ENCODE results near the gene SCUBE2. TPM values are rescaled to one million over a fixed set of nuclear protein-coding genes. Genes with fewer than 3 reads are reported as not detected.

SCUBE2 gene
- total RNA-seq, 4 donors from 2014 or later: 0.24 to 3.6 (median 2.3) TPM

DNA sequence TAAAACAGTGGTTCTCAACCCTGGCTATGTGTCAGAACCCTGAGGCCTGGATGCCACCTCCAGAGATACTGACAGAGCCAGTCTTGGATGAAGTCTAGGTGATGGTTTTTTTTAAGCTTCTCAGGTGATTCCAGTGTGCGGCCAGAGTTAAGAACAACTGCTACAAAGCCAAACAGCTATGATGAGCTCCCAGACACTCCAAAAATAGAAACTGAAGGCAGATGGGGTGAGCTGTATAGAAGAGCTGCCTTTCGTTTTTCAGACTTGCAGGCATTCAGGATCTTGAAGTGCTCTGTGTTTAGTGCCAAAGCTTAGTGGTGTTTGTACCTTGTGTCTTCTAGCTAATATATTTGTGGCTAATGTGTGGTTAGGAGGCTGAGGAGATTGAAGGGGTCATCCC, 14.2 kb downstream of the SCUBE2 start:
- H3K9me3 ChIP-seq: no peaks in the 10 kb centered on the region
- peaks cover 0 to 11% of the 10 kb centered on the region in 2 donors for H3K4me1 ChIP-seq
- H3K27me3 ChIP-seq: no peaks in the 10 kb centered on the region
- DNase-seq (no peak), ATAC-seq (peak in 1 of 2 donors; percentile 83)
- H3K4me3 ChIP-seq: no peak overlapping the region
- in situ Hi-C loops (cut with MboI; ENCODE audit: low sequenced_read_pairs in 4 of 4): no loop called here
- H3K27ac ChIP-seq: no peak overlapping the region
- no peaks in the 10 kb centered on the region for H3K36me3 ChIP-seq
- TF ChIP-seq, protein P1, sequence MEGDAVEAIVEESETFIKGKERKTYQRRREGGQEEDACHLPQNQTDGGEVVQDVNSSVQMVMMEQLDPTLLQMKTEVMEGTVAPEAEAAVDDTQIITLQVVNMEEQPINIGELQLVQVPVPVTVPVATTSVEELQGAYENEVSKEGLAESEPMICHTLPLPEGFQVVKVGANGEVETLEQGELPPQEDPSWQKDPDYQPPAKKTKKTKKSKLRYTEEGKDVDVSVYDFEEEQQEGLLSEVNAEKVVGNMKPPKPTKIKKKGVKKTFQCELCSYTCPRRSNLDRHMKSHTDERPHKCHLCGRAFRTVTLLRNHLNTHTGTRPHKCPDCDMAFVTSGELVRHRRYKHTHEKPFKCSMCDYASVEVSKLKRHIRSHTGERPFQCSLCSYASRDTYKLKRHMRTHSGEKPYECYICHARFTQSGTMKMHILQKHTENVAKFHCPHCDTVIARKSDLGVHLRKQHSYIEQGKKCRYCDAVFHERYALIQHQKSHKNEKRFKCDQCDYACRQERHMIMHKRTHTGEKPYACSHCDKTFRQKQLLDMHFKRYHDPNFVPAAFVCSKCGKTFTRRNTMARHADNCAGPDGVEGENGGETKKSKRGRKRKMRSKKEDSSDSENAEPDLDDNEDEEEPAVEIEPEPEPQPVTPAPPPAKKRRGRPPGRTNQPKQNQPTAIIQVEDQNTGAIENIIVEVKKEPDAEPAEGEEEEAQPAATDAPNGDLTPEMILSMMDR (IDR thresholded peaks at IDR 0.05 in 4 of 5, conservative IDR thresholded peaks at IDR 0.05 in 1 of 5): no peak
- no peak for TF ChIP-seq POLR2A (IDR thresholded peaks at IDR 0.05)
- intact Hi-C loops (cut with DNase I; ENCODE audit: low total_unique reads): no loop called here

DNA sequence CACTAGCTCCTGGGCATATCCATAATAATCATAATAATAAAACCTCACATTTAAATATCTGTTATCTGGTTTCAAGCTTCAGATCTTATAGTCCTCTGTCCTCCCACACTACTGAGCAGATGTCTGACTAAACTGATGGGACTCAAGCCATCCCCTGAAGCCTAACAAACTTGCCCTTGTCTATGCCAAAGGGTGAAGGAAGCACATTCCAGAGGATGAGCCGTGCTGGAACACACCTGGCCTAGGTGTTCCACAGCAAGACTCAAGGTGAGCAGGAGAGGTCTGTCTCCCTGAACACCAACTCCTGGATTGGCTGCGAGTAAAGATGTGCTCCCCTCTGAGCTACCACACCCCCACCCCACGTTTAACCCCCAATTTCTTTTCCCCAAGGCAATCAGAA, 14.7 kb downstream of the SCUBE2 start:
- Histone ChIP-seq H3K4me1 (peaks cover 0 to 11% of the 10 kb centered on the region in 2 donors), H3K36me3 (no peaks in the 10 kb centered on the region), H3K27ac (no peak overlapping the region), H3K4me3 (no peak overlapping the region), H3K27me3 (no peaks in the 10 kb centered on the region), H3K9me3 (no peaks in the 10 kb centered on the region)
- in situ Hi-C loops (cut with MboI; ENCODE audit: low sequenced_read_pairs in 4 of 4) (no loop called here), intact Hi-C loops (cut with DNase I; ENCODE audit: low total_unique reads) (no loop called here)
- TF ChIP-seq, protein P1 (IDR thresholded peaks at IDR 0.05 in 4 of 5, conservative IDR thresholded peaks at IDR 0.05 in 1 of 5): no peak
- no peak for TF ChIP-seq POLR2A (IDR thresholded peaks at IDR 0.05)
- ATAC-seq: no peak
- DNase-seq: no peak

DNA sequence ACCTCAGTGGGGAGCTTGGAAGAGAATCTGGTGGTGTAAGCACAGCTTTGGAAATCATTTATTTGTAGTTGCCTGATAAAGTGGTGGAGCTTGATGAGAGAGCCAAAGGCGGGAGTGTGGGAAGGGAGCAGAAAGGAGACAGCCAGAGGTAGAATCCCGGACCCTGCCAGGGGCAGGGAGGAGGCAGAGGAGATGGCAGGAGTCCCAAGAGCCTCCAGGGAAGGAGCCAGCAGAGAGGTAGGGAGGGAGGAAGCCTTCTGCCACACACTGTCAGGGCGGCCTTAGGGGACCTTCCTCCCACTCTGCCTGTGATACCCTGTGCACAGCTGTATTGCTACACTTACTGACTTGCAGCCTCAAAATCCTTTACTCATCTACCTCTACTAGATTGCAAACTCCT, 15.4 kb downstream of the SCUBE2 start:
- DNase-seq (no peak), ATAC-seq (no peak)
- Histone ChIP-seq H3K36me3 (no peaks in the 10 kb centered on the region), H3K27me3 (no peaks in the 10 kb centered on the region), H3K4me1 (peaks cover 0 to 11% of the 10 kb centered on the region in 2 donors), H3K9me3 (no peaks in the 10 kb centered on the region), H3K27ac (no peak overlapping the region), H3K4me3 (no peak overlapping the region)
- intact Hi-C loops (cut with DNase I; ENCODE audit: low total_unique reads) (no loop called here), in situ Hi-C loops (cut with MboI; ENCODE audit: low sequenced_read_pairs in 4 of 4) (no loop called here)
- no peak for TF ChIP-seq POLR2A (IDR thresholded peaks at IDR 0.05)
- TF ChIP-seq, protein P1 (IDR thresholded peaks at IDR 0.05 in 4 of 5, conservative IDR thresholded peaks at IDR 0.05 in 1 of 5): no peak

DNA sequence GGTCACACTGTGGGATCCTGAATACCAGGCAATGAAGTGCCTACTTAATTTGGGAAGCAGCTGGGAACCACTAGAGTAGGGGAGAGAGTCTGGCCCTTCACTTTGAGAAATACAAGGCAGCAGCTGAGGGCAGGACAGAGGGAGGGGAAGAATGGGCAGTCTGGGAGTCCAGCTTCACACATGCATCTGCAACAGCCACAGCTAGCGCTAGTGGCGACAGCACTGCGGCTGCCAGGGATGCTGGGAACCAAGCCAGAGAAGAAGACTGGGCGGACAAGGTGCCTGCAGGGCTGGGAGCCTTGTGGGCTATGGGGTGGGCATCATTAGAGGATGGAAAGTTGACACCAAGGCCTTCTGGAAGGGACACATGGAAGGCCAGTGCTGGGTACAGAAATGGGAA, 15.8 kb downstream of the SCUBE2 start:
- DNase-seq: no peak
- intact Hi-C loops (cut with DNase I; ENCODE audit: low total_unique reads): no loop called here
- peaks cover 0 to 11% of the 10 kb centered on the region in 2 donors for H3K4me1 ChIP-seq
- no peak for ATAC-seq
- in situ Hi-C loops (cut with MboI; ENCODE audit: low sequenced_read_pairs in 4 of 4): no loop called here
- H3K4me3 ChIP-seq: no peak overlapping the region
- no peak overlapping the region for H3K27ac ChIP-seq
- H3K9me3 ChIP-seq: no peaks in the 10 kb centered on the region
- TF ChIP-seq, protein P1 (IDR thresholded peaks at IDR 0.05 in 4 of 5, conservative IDR thresholded peaks at IDR 0.05 in 1 of 5): no peak
- no peak for TF ChIP-seq POLR2A (IDR thresholded peaks at IDR 0.05)
- no peaks in the 10 kb centered on the region for H3K36me3 ChIP-seq
- H3K27me3 ChIP-seq: no peaks in the 10 kb centered on the region

DNA sequence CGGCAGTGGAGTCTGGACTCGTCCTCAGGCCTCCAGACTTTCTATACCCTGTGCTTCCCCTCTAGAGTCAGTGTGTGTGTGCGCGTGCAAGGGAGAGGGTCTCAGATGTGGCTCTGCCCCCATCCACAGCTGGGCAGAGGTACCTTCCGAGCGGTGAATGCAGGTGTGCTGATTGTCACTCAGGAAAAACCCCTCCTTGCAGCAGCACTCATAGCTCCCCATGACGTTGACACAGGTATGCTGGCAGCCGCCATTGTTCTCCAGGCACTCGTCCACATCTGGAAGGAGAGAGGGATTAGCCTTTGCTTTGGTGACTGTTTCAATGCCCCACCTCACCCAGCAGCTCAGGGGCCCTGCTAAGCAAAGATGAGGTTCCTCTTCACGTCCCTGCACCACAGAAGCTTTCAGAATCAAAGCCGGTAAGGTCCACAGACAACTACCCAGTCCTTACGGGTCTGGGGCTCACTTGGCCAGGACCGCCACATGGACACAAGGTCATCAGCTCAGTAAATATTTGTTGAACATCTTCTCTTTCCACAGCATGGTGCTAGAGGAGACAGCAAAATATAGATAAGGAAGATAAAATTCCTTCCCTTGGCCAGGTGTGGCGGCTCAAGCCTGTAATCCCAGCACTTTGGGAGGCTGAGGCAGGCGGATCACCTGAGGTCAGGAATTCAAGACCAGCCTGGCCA, 16.9 kb downstream of the SCUBE2 start:
- DNase-seq: no peak
- H3K27me3 ChIP-seq: no peaks in the 10 kb centered on the region
- ATAC-seq: no peak
- no peaks in the 10 kb centered on the region for H3K9me3 ChIP-seq
- TF ChIP-seq, protein P1 (IDR thresholded peaks at IDR 0.05 in 4 of 5, conservative IDR thresholded peaks at IDR 0.05 in 1 of 5): no peak
- TF ChIP-seq POLR2A (IDR thresholded peaks at IDR 0.05): no peak
- H3K27ac ChIP-seq: no peak overlapping the region
- intact Hi-C loops (cut with DNase I; ENCODE audit: low total_unique reads): no loop called here
- peaks cover 0 to 11% of the 10 kb centered on the region in 2 donors for H3K4me1 ChIP-seq
- in situ Hi-C loops (cut with MboI; ENCODE audit: low sequenced_read_pairs in 4 of 4): no loop called here
- no peak overlapping the region for H3K4me3 ChIP-seq
- H3K36me3 ChIP-seq: no peaks in the 10 kb centered on the region
